Measurements from ENCODE around the gene VEPH1. TPM values are rescaled to one million over a fixed set of nuclear protein-coding genes. Genes with fewer than 3 reads are reported as not detected.
A peak's percentile ranks its signal among the peaks of the same experiment; 100 is the strongest.

VEPH1 gene
- 10 to 100 TPM in 1 of 4 donors, 1 to 10 TPM in 2, under 1 TPM in 1; 0.48 to 11.7 (median 3.2) TPM for total RNA-seq

DNA sequence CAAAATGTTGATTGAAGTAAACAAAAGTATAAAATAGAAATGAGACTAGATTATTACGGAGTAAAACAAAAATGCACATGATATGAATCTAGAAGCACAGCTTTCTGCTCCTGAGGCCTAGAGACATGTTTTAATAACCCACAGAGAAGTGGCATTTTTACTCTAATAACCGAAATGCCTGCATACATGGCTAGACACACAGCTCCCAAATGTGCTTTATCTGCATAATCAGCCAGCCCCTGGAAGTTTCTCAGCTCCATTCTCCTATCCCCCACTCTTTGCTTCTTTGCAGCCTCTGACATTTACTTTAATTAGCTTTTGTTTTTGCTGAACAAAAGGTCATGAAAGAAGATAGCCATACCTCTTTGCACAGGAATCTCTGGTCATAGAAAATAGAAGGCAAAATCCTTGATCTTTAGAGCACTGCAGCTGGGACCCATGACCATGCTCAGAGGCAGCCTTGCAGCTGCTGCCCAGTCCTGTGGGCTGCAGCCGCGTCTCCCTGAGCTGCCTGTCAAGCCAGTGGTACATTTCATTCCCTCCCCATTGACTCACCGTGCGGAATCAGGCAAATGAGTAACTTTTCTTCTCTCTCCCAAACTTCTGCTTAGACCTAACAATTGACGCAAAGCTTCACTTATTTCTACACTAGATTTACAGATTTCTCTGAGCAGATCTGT is at the start of gene VEPH1:
VEPH1 (minus strand) TSS at position 501 of the 680 bp plus-strand sequence. CDS start 8,067 bp downstream, outside the sequence.
- TF ChIP-seq, protein P1, sequence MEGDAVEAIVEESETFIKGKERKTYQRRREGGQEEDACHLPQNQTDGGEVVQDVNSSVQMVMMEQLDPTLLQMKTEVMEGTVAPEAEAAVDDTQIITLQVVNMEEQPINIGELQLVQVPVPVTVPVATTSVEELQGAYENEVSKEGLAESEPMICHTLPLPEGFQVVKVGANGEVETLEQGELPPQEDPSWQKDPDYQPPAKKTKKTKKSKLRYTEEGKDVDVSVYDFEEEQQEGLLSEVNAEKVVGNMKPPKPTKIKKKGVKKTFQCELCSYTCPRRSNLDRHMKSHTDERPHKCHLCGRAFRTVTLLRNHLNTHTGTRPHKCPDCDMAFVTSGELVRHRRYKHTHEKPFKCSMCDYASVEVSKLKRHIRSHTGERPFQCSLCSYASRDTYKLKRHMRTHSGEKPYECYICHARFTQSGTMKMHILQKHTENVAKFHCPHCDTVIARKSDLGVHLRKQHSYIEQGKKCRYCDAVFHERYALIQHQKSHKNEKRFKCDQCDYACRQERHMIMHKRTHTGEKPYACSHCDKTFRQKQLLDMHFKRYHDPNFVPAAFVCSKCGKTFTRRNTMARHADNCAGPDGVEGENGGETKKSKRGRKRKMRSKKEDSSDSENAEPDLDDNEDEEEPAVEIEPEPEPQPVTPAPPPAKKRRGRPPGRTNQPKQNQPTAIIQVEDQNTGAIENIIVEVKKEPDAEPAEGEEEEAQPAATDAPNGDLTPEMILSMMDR (IDR thresholded peaks at IDR 0.05) = no peak
- DNase-seq (ENCODE audit: low spot score) (no peak), ATAC-seq (ENCODE audit: low FRiP score) (no peak)

DNA sequence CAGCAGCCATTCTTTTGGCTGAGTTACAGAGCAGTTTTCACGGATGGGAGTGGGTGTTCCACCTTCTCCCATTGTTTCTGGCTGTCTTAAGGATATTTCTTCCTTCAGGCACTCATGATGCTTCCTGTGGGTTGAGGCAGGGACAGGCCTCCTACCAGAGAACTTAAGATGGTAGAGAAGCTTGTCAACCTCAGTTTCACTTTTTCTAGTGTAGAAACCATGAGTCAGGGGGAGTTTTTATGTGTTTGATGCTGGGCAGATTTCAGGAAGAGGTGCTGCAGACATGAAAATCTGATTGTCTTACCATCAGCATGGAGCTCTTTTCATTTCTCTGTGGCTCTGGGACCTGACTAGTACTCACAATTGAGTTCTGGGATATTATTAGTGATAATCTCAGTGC is 48.7 kb upstream of the VEPH1 start:
- no peak for ATAC-seq (ENCODE audit: low FRiP score)
- TF ChIP-seq, protein P1 (IDR thresholded peaks at IDR 0.05) = no peak
- DNase-seq (ENCODE audit: low spot score) = no peak

DNA sequence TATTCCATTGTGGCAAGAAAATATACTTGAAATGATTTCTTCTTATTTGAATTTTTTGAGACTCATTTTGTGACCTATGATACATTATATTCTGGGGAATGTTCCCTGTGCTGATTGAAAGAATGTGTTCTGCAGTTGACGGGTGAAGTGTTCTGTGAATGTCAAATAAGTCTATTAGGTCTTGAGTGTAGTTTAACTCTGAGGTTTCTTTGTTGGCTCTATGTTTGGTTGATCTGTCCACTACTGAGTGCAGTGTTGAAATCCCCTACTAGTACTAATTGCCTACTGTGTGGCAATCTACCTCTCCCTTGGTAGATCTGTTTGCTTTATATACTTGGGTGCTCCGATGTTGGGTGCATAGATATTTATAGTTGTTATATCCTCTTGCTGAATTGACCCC is 46.3 kb upstream of the VEPH1 start:
- ATAC-seq (ENCODE audit: low FRiP score) (no peak), DNase-seq (ENCODE audit: low spot score) (no peak)
- TF ChIP-seq, protein P1 (IDR thresholded peaks at IDR 0.05) = no peak

DNA sequence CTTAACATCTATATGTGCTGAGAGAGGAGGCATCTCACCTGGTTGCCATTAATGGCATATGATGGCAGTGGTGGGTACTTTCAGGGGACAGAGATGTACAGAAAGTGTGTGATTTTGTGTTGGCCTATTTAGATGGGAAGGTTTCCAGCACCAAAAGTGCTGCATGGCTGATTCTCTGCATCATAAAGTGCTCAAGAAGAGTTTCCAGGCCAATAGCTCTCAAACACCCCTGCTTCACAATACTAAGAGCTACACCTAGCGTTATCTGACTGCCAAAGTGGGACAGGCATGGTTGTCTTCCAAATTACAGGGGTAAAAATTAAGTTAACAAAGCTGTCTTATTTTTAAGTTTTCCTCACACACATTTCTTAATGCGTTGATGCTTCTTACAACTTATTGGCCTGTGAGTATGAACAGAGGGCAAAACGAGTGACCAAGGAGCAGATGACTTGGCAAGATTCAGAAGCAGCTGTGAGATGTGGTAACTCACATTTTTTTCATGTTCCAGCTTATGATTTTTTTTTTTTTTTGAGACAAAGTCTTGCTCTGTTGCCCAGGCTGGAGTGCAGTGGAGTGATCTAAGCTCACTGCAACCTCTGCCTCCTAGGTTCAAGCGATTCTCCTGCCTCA is 41.4 kb upstream of the VEPH1 start:
- DNase-seq (ENCODE audit: low spot score) (no peak), ATAC-seq (ENCODE audit: low FRiP score) (no peak)
- TF ChIP-seq, protein P1 (IDR thresholded peaks at IDR 0.05) = no peak

DNA sequence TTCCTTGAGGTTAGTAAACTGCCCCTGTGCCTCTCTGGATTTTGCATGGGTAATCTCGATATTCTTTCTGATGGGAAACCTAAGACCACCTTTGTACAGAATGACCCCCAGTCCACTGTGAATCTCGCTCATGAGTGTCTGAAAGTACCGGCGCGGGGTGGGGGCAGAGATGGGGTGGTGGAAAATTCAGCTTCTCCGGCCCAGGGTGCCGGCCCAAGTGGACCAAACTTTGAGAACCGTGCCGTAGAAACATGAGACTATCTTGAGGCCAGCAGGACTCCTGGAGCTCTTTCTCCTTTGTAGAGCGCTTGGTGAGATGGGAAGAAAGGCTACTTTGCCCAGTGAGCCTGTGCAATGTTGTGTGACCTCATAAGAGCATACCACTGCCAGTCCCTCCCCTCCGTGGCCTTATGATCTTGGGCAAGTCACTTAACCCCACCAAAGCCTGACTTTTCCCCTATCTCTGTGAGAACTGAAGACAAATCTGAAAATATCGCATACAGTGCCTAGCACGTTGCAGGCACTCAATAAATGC is 40.4 kb upstream of the VEPH1 start:
- ATAC-seq (ENCODE audit: low FRiP score) (no peak), DNase-seq (ENCODE audit: low spot score) (no peak)
- TF ChIP-seq, protein P1 (IDR thresholded peaks at IDR 0.05) = no peak

DNA sequence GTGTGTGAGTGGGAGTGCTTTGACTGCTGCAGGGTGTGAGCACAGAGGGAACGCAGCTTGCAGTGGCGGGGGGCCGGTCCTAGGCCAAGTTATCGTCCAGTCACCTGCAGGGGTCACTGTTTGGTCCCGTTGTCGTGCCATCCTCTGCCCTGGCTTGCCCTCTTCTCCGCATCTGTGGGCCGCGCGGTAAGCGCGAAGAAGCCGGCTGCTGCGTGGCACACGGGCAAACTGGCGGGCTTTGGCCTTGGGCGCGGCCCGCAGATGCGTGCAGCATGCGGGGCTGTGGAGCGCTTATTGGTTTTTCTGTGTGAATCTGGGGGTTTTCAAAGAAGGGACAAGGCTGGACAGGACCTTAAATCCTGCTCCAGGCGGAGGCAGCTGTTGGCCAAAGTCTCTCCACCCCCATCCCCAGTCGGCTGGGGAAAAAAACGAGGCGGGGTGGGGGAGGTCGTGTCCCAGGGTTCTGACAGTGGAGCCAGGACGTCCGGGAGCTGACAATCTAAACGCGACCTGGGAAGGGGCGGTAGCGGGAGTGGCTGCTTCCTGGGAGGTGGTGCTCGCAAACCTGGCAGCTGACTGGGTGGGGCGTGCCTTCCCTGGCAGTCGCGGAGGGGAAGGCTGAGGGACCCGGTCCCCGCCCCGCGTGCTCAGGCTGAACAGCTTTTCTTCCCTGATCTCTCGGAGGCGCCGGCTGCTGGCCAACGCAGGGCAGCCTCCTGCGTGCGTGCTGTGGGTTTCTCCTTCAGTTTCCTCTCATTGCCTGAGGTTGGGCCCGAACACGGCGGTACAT is 39.7 kb upstream of the VEPH1 start:
- TF ChIP-seq, protein P1 (IDR thresholded peaks at IDR 0.05) = no peak
- DNase-seq (ENCODE audit: low spot score) = no peak
- peak; percentile 76 for ATAC-seq (ENCODE audit: low FRiP score)

Measured in omental fat pad (tissue), 4 donors.